Ramos (cell line): ENCODE results near the gene KPNA4.
"Not testable (repeated sequence)": the region's sequence is repeated elsewhere in the genome, so short reads cannot be mapped to it uniquely, and the experiment has no call there.

Experiments
- in situ Hi-C: fragments of 300-500 bp; cut with MboI; formaldehyde crosslinking; loops from one replicate; pipeline ENCODE4 v1.14.3; 2022; ENCODE audit warnings: low sequenced_read_pairs; ENCODE audit not compliant: unreplicated experiment

Gene KPNA4

GRCh38 chr3:160565442-160566403, at the start of gene KPNA4:
TSS of gene KPNA4 (minus strand) at chr3:160565571. CDS start at chr3:160565282, 289 bp downstream.
- in situ Hi-C loops = no loop called here

- in situ Hi-C loops = no loop called here
Measured at GRCh38 chr3:160613661-160614060, 48.3 kb upstream of the KPNA4 start.

GRCh38 chr3:160612386-160613075, 47.2 kb upstream of the KPNA4 start:
- in situ Hi-C loops = no loop called here

GRCh38 chr3:160611141-160611540, 45.8 kb upstream of the KPNA4 start:
- in situ Hi-C loops = no loop called here

GRCh38 chr3:160608870-160609269, 43.5 kb upstream of the KPNA4 start:
- in situ Hi-C loops = no loop called here

GRCh38 chr3:160607826-160608225, 42.5 kb upstream of the KPNA4 start:
- in situ Hi-C loops = no loop called here

GRCh38 chr3:160605315-160605714, 39.9 kb upstream of the KPNA4 start:
- in situ Hi-C loops = no loop called here

GRCh38 chr3:160603845-160604244, 38.5 kb upstream of the KPNA4 start:
- in situ Hi-C loops = not testable (repeated sequence)

- in situ Hi-C loops = no loop called here
Measured at GRCh38 chr3:160602259-160602658, 36.9 kb upstream of the KPNA4 start.

- in situ Hi-C loops = no loop called here
Measured at GRCh38 chr3:160601288-160601687, 35.9 kb upstream of the KPNA4 start.

GRCh38 chr3:160598865-160599264, 33.5 kb upstream of the KPNA4 start:
- in situ Hi-C loops = no loop called here

GRCh38 chr3:160588023-160588422, 22.7 kb upstream of the KPNA4 start:
- in situ Hi-C loops = no loop called here

- in situ Hi-C loops = no loop called here
Measured at GRCh38 chr3:160587105-160587504, 21.7 kb upstream of the KPNA4 start.

- in situ Hi-C loops = no loop called here
Measured at GRCh38 chr3:160586679-160587078, 21.3 kb upstream of the KPNA4 start.

GRCh38 chr3:160583451-160583850, 18.1 kb upstream of the KPNA4 start:
- in situ Hi-C loops = no loop called here

- in situ Hi-C loops = no loop called here
Measured at GRCh38 chr3:160580938-160581337, 15.6 kb upstream of the KPNA4 start.

GRCh38 chr3:160577556-160578195, 12.3 kb upstream of the KPNA4 start:
- in situ Hi-C loops = no loop called here

- in situ Hi-C loops = no loop called here
Measured at GRCh38 chr3:160577093-160577492, 11.7 kb upstream of the KPNA4 start.

- in situ Hi-C loops = no loop called here
Measured at GRCh38 chr3:160576621-160577020, 11.2 kb upstream of the KPNA4 start.

GRCh38 chr3:160575589-160575988, 10.2 kb upstream of the KPNA4 start:
- in situ Hi-C loops = no loop called here

- in situ Hi-C loops = no loop called here
Measured at GRCh38 chr3:160574636-160575035, 9.3 kb upstream of the KPNA4 start.
